ENCODE measurements around the gene PRSS33. TPM values are rescaled to one million over a fixed set of nuclear protein-coding genes. Genes with fewer than 3 reads are reported as not detected.

The PRSS33 gene
- total RNA-seq, 1 experiment from 2014 or later: 0.13 TPM

- no peak for DNase-seq (ENCODE audit: low spot score)
Measured at GRCh38 chr16:2741168-2741567, 46.2 kb downstream of the PRSS33 start.

GRCh38 chr16:2740476-2740875 is 46.9 kb downstream of the PRSS33 start:
- DNase-seq (ENCODE audit: low spot score): no peak

GRCh38 chr16:2739625-2740430 is 47.5 kb downstream of the PRSS33 start:
- DNase-seq (ENCODE audit: low spot score): no peak

GRCh38 chr16:2738615-2739014 is 48.7 kb downstream of the PRSS33 start:
- DNase-seq (ENCODE audit: low spot score): no peak

- DNase-seq (ENCODE audit: low spot score): no peak
Measured at GRCh38 chr16:2737895-2738418, 49.4 kb downstream of the PRSS33 start.

- DNase-seq (ENCODE audit: low spot score): no peak
Measured at GRCh38 chr16:2737238-2737605, 50.1 kb downstream of the PRSS33 start.

GRCh38 chr16:2736476-2737237 is 50.7 kb downstream of the PRSS33 start:
- DNase-seq (ENCODE audit: low spot score): no peak

- no peak for DNase-seq (ENCODE audit: low spot score)
Measured at GRCh38 chr16:2734844-2735515, 52.4 kb downstream of the PRSS33 start.

Small RNA genes within 50 kb of the gene (small RNA-seq; reads per million reads assigned to genes)
- gene SNORA3C: not detected

Other genes with a start within 250 kb of the PRSS33 start
- gene PDPK1, start 249.5 kb downstream of the PRSS33 start, total RNA-seq (2014; rRNA removed; shearing (Covaris generic)): 21.2 and 23.7 TPM in 2 replicates
- 73.1 and 104 TPM in 2 replicates for gene KCTD5, start 105.0 kb downstream of the PRSS33 start, total RNA-seq (2014; rRNA removed; shearing (Covaris generic))
- gene PRSS27, start 67.3 kb downstream of the PRSS33 start, total RNA-seq (2014; rRNA removed; shearing (Covaris generic)): 0.23 and 2.6 TPM in 2 replicates
- gene SRRM2, start 34.9 kb downstream of the PRSS33 start, total RNA-seq (2014; rRNA removed; shearing (Covaris generic)): 132 and 138 TPM in 2 replicates
- 387 and 398 TPM in 2 replicates for gene ELOB, start 10.3 kb downstream of the PRSS33 start, total RNA-seq (2014; rRNA removed; shearing (Covaris generic))
- not detected in 2 replicates for gene PRSS41, start 10.9 kb upstream of the PRSS33 start, total RNA-seq (2014; rRNA removed; shearing (Covaris generic))
- gene PRSS21, start 29.7 kb upstream of the PRSS33 start, total RNA-seq (2014; rRNA removed; shearing (Covaris generic)): not detected in 2 replicates
- 16.1 and 23.3 TPM in 2 replicates for gene ZG16B, start 42.7 kb upstream of the PRSS33 start, total RNA-seq (2014; rRNA removed; shearing (Covaris generic))
- gene PRSS22, start 70.6 kb upstream of the PRSS33 start, total RNA-seq (2014; rRNA removed; shearing (Covaris generic)): 97.1 and 114 TPM in 2 replicates
- gene FLYWCH2, start 95.7 kb upstream of the PRSS33 start, total RNA-seq (2014; rRNA removed; shearing (Covaris generic)): 47.4 and 52.2 TPM in 2 replicates
- 25.8 and 30.1 TPM in 2 replicates for gene FLYWCH1, start 124.4 kb upstream of the PRSS33 start, total RNA-seq (2014; rRNA removed; shearing (Covaris generic))
- 0.08 and 0.31 TPM in 2 replicates for gene KREMEN2, start 176.7 kb upstream of the PRSS33 start, total RNA-seq (2014; rRNA removed; shearing (Covaris generic))
- 97.9 and 106 TPM in 2 replicates for gene PAQR4, start 181.8 kb upstream of the PRSS33 start, total RNA-seq (2014; rRNA removed; shearing (Covaris generic))
- 86.3 and 92.1 TPM in 2 replicates for gene PKMYT1, start 192.9 kb upstream of the PRSS33 start, total RNA-seq (2014; rRNA removed; shearing (Covaris generic))
- gene CLDN9, start 225.4 kb upstream of the PRSS33 start, total RNA-seq (2014; rRNA removed; shearing (Covaris generic)): 2.6 and 4.7 TPM in 2 replicates
- gene CLDN6, start 230.6 kb upstream of the PRSS33 start, total RNA-seq (2014; rRNA removed; shearing (Covaris generic)): not detected in 2 replicates
- 709 and 783 TPM in 2 replicates for gene TNFRSF12A, start 232.8 kb upstream of the PRSS33 start, total RNA-seq (2014; rRNA removed; shearing (Covaris generic))
- gene HCFC1R1, start 236.4 kb upstream of the PRSS33 start, total RNA-seq (2014; rRNA removed; shearing (Covaris generic)): 32.0 and 39.4 TPM in 2 replicates
- 54.9 and 58.5 TPM in 2 replicates for gene THOC6, start 236.5 kb upstream of the PRSS33 start, total RNA-seq (2014; rRNA removed; shearing (Covaris generic))
- 40.5 and 50.1 TPM in 2 replicates for gene BICDL2, start 249.4 kb upstream of the PRSS33 start, total RNA-seq (2014; rRNA removed; shearing (Covaris generic))